Mesenteric fat pad (tissue), 1 donor: Measurements from ENCODE around the gene RBMS3. TPM values are rescaled to one million over a fixed set of nuclear protein-coding genes. Genes with fewer than 3 reads are reported as not detected.
"Not testable (repeated sequence)": the region's sequence is repeated elsewhere in the genome, so short reads cannot be mapped to it uniquely, and the experiment has no call there.

ENCODE experiments used
- DNase-seq: peaks from one replicate; pipeline ENCODE4 v3.0.0-alpha.2; 2020; ENCODE audit warnings: low spot score
- total RNA-seq: library from RNA; stranded (reverse); fragmentation: NEBNext Ultra II Directional; extraction: Animal tissue kit (Norgen Biotek cat#: 25700); gene quantifications from one replicate; pipeline ENCODE4 v1.2.1, GENCODE V29; 2021
- donor health status: DM: yes; HTN: yes; CAD: no.

Gene RBMS3
- total RNA-seq, 1 donor from 2014 or later: 127 TPM

GRCh38 chr3:29521293-29521692, 240.4 kb downstream of the RBMS3 start:
- no peak for DNase-seq

- no peak for DNase-seq
Observed at GRCh38 chr3:29521751-29522150, 240.9 kb downstream of the RBMS3 start.

DNA sequence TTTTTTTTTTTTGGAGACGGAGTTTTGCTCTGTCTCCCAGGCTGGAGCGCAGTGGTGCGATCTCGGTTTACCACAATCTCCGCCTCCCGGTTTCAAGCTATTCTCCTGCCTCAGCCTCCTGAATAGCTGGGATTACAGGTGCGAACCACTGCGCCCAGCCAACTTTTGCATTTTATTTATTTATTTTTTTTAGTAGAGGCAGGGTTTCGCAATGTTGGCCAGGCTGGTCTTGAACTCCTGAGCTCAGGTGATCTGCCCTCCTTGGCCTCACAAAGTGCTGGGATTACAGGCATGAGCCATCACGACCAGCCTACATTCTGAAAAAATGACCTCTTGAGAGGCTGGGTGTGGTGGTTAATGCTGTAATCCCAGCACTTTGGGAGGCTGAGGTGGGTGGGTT, 243.6 kb downstream of the RBMS3 start:
- not testable (repeated sequence) for DNase-seq

DNA sequence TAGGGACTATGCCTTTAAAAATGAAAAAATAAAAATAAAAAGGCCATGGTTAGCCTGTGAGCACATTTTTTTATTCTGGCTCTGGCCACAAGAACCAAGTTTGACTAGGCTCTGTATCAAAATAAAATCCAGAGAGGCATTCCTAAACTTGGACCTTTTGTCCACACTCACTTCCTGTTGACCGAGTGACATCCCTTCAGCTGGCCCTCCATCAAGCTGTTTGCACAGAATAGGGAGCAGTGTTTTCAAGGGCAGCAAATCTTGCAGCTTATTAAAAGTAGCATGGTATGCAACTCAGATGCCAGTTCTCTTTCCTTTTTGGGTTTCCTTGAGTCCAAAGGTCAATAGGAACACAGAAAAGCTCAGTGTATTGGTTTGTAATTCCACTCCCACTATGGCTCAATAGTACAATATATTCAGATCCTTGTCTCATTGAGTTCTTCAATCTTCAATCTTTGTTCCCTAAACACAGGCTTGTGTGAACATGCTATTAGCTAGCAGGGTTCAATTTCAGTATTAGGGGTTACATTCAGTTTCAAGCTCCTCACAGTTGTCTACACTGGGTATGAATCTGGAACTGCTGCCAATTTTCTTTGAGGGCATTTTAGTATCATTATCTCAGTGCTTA, 244.5 kb downstream of the RBMS3 start:
- no peak for DNase-seq

GRCh38 chr3:29527246-29527645, 246.4 kb downstream of the RBMS3 start:
- no peak for DNase-seq

DNA sequence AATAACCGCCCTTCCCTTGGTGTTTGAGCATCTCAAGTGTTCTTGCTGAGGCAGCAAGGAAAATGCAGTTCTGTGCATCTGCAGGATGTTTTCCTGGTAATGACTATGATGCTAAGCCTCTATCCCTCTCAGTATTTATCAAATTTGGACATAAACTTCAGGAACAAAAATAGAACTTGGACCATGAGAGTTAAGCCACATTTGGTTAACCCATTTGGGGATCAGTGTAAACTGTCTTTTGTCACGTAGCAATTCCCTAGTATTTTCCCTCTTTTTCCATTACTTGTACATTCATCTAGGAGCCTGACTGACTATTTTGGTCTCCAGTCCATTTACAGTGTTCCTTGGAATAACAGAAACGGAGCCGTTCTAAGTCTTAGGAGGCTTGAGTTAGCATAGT, 250.8 kb downstream of the RBMS3 start:
- DNase-seq: no peak

GRCh38 chr3:29532473-29532872, 251.6 kb downstream of the RBMS3 start:
- DNase-seq: no peak

- DNase-seq: no peak
Observed at GRCh38 chr3:29534006-29534405, 253.1 kb downstream of the RBMS3 start.

- no peak for DNase-seq
Observed at GRCh38 chr3:29536016-29536758, 255.3 kb downstream of the RBMS3 start.

- DNase-seq: no peak
Observed at GRCh38 chr3:29537889-29538609, 257.2 kb downstream of the RBMS3 start.

- no peak for DNase-seq
Observed at GRCh38 chr3:29538610-29538958, 257.7 kb downstream of the RBMS3 start.

DNA sequence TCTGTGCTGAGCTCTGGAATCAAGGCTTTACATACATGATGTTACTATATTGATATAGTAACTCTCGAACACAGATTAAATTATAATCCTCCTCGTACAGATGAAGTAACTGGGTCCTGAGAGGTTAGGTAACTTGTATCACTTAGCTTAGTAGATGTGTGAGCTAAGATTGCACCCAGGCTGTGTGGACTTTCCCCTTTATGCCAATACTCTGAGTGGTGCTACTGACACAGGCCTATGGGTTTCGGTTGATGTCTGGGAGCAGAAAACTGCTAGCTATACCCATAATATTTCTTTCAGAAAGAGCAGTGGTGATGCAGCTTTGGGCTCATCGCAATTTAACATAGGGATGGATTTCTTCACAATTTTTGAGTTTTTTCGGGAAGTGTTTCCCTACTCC, 259.7 kb downstream of the RBMS3 start:
- DNase-seq: no peak

DNA sequence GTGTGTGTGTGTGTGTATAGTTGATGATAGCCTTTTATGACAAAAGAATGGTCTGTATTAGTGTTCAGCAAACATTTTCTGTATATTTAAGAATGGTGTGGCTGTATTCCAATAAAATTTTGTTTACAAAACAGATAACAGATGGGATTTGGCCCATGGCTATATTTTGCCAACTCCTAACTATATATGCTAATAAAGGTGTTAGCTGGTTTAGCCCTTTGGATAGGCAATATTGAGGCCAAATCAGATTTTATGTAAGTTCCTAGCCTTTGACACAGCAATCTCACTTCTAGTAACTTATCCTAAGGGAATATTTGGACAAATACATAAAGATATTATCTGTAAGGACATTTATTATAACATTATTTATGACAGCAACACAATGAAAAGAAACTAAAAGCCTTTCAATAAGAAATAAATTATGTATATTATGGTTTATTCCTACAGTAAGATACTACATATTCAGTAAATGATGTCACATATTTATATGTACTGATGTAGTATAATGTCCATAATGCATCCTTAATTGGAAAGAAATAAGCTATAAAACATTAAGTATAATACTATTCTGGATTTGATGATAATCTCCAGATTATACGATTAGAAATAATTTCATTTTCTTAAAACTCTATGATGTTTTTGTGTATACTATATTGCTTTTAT, 264.0 kb downstream of the RBMS3 start:
- no peak for DNase-seq

GRCh38 chr3:29545615-29546014, 264.7 kb downstream of the RBMS3 start:
- DNase-seq: no peak

DNA sequence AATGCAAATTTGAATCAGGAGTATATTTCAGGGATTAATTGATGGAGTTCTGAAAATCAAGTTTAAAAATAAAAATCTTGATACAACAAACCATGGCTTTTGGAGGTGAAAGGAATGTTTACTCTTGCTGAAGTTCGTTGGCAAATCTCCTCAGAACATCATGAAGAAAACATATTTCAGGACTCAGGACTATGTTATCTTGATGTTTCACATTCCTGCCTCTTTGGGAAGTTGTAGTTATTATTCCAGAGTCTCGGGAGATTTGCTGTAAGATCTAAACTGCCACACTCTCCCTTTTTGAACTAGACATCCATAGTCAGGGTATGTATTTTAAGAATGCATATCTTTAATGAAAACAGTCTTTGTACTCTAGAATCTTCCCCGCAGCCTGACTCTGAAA, 271.2 kb downstream of the RBMS3 start:
- DNase-seq: no peak

DNA sequence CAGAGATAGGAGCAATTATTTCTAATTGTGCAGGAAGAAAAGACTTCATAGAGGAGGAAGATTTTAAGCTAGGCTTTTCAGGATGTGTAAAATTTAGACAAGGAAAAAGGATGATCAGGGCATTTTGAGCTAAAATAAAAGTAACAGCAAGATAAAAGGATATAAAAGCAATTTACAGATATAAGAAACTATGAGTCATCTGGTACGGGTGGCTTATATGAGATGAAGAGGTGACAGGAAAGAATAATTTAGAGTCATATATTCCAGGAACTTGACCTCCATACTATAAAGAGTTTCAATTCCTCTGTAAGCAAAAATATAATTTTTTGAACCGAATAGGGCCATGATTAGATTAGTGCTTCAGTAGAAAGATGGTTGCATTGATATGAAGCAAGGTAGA, 273.7 kb downstream of the RBMS3 start:
- no peak for DNase-seq

DNA sequence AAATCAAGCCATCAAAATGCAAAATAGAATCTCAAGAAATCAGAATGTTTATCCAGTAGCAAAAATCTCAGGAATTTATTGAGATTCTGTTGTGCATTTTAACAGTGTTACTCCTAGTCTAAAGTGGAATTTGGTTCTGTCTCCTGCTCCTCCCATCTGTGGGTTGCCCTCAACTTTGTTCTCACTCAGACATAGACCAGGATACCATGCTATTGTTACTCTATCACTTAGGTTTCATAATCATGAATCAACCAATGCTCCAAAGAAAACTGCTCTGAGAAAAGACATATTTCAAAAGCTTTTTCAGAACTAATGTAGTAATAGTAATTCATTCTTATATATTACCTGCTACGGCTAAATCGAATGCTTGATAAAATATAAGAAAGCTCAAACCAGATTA, 274.7 kb downstream of the RBMS3 start:
- DNase-seq: no peak

DNA sequence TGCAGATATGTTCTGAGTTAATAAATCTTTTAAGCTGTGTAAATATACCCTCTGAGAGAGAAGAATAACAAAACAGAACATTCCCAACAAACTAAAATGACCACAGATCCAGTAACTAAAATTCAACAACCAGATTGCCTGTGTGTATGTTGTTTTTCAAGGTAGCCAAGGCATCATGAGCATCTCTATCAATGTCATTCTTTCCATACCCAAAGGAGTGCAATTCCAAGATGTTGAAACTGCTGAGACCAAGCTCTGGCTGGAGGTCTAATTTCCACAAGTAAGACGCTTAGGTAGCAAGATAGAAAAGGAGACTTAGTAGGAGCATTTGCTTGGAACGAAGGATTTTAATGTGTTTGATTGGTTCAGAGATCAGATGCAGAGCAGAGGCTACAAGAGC, 276.3 kb downstream of the RBMS3 start:
- no peak for DNase-seq

DNA sequence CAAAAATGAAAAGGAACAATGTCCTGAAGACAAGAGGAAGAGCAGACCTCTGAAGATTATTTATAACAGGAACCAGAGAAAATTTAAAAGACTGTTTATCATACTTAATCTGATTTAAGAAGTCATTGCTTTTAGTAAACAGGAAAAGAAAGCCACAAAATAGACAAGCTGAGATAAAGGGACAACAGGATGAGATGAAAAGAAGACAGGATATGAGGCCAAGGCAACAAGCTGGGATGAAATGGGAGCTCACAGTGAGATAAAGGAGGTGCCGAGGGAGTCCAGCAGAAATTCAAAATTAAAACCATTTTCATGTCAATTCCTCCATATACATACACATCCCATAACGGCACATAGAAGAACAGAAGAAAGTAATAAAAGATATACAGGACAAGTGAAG, 277.0 kb downstream of the RBMS3 start:
- no peak for DNase-seq

DNA sequence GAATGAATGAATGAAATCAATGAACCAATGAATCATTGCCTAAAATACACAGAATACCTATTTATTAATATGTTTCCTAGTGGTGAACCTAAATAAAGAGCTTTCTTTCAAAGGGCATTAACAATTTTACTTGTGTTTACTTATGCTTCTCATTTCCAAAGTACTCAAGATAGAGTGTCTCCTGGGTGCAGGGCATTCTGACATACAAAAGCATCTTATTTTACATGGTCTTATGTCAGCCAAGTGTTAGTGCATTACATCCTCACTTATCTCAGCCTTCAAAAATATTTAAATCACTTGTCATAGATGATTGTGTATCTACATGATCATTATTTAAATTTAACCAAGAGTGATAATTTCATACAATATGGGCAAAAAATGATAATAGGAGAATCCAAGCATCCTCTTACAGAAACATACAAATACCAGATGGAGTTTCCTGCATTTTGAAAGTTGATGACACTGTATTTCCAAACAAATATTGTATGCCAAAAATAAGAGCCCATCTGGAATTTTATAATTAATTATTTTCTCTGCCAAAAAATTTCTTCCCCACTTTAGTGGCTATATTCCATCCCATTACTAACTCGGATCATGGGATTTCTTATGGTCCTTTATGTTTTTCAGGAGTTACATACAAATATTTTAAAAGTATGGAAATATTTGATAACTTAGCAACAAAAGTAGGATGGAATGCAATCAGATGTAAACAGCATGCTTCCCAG, 279.0 kb downstream of the RBMS3 start:
- no peak for DNase-seq

DNA sequence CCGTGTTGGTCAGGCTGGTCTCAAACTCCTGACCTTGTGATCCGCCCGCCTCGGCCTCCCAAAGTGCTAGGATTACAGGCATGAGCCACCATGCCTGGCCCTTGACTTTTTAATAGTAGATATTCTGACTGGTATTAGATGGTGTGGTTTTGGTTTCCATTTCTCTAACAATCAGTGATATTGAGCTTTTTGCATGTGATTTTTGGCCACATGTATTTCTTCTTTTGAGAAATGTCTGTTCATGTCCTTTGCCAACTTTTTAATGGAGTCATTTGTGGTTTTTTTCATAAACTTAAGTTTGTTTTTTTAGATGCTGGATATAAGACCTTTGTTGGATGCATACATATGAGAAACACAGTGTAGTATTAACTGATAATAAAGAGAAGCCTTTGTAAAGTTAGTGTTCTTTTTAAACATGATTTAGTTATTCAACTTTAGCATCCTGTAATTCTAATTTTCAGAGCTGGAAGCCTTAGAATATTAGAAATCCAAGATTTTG, 280.8 kb downstream of the RBMS3 start:
- no peak for DNase-seq
